Activated T-cell treated with anti-CD3 and anti-CD28 coated beads for 4 hours (primary cell): ENCODE measurements around the gene RAB10.
"Not testable (repeated sequence)": the region's sequence is repeated elsewhere in the genome, so short reads cannot be mapped to it uniquely, and the experiment has no call there.

Source experiments
- DNase-seq: peaks from one replicate; pipeline ENCODE4 v3.0.0-alpha.2; 2020

The RAB10 gene

DNA sequence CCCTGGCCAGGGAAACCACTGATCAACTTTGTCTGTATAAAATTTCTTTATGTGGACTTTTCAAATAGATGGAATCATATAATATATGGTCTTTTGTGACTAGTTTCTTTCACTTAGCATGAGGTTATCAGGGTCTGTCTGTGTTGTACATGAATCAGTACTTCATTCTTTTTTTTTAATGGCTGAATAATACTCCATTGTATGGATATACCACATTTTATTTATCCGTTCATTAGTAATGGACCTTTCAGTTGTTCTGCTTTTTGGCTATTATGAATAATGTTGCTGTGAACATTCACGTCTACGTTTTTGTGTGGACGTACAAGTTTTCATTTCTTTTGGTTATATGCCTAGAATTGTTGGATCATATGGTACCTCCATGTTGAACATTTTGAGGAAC is 69.9 kb downstream of the RAB10 start:
- no peak for DNase-seq

- not testable (repeated sequence) for DNase-seq
Observed at GRCh38 chr2:26108701-26109100, 74.8 kb downstream of the RAB10 start.

DNA sequence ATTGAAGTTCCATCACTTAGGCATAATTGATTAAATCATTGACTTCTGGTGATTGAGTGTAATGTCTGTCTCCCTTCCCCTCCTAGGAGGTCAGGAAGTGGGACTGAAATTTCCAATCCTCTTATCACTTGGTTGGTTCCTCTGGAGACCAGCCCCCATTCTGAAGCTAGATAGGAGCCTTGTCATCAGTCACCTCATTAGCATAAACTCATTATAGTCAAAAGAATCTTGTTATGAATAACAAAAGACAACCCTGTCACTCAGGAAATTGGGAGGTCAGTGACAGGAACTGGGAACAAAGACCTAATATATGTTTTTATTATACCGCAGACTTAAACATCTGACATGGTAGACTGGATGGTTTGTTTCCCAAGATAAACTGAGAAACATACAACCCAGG is 78.3 kb downstream of the RAB10 start:
- no peak for DNase-seq

GRCh38 chr2:26114151-26114550 is 80.3 kb downstream of the RAB10 start:
- DNase-seq: no peak

DNA sequence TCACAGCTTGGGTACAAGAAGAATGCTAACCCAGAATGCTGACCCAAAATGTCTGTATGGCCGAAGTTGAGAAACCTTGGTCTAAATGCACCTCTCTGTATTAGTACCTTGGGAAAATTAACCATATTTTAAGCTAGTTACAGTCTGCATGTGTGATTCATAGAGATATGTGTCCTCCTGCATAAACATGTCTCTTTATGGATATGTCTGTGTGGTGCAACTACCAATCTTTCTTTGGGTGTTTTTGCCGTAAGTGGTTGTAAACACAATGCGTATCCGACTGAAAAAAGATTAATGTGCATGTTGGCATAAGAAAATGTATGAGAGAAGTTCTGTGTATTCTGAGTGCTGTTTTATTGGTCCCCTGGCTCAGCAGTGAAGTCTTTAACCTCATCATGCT is 84.8 kb downstream of the RAB10 start:
- DNase-seq: no peak

DNA sequence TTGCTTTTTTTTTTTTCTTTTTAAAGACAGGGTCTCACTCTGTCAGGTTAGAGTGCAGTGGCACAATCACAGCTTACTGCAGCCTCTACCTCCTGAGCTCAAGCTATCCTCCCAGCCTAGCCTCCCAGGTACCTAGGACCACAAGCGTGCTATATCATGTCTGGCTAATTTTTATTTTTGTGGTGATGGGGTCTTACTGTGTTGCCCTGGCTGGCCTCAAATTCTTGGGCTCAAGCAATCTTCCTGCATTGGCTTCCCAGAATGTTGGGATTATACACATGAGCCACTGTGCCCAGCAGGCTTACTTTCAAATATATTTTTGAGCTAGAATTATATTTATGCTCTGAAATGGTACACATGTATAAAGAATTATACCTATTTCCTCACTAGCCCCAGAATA is 85.6 kb downstream of the RAB10 start:
- DNase-seq: no peak

- no peak for DNase-seq
Observed at GRCh38 chr2:26122630-26123029, 88.7 kb downstream of the RAB10 start.

GRCh38 chr2:26123426-26123825 is 89.5 kb downstream of the RAB10 start:
- no peak for DNase-seq

DNA sequence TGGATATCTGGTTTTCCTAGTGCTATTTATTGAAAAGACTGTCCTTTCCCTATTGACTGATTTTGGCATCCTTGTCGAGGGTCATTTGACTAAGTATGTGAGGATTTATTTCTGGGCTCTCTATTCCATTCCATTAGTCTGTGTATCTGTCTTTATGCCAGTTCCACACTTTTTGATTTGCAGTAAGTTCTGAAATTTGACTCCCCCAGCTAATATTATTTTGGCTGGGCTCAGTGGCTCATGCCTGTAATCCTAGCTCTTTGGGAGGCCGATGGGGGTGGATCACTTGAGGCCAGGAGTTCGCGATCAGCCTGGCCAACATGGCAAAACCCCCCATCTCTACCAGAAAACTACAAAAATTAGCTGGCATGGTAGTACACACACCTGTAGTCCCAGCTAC is 92.2 kb downstream of the RAB10 start:
- no peak for DNase-seq

GRCh38 chr2:26128176-26128575 is 94.3 kb downstream of the RAB10 start:
- no peak for DNase-seq

- DNase-seq: no peak
Observed at GRCh38 chr2:26130763-26131162, 96.9 kb downstream of the RAB10 start.

DNA sequence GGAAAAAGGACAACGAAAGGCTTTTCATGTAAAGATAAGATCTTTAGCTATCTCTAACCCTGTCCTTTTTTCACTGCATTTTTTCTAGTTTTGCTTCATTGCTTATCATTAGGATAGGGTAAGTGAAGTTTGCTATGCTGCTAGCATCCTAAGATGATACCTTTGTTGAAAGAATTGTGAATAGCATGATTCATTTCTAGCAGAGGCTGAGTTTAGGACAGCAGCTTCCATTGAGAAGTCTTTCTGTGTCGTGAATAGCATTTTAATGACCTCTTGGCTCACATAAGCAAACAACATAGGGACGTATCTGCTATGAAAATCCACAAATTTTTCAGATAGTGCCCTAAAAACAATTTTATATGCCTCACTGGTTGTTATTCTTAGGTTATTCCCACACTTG is 102.6 kb downstream of the RAB10 start:
- DNase-seq: no peak

GRCh38 chr2:26139269-26140183 is 105.6 kb downstream of the RAB10 start:
- DNase-seq: no peak

DNA sequence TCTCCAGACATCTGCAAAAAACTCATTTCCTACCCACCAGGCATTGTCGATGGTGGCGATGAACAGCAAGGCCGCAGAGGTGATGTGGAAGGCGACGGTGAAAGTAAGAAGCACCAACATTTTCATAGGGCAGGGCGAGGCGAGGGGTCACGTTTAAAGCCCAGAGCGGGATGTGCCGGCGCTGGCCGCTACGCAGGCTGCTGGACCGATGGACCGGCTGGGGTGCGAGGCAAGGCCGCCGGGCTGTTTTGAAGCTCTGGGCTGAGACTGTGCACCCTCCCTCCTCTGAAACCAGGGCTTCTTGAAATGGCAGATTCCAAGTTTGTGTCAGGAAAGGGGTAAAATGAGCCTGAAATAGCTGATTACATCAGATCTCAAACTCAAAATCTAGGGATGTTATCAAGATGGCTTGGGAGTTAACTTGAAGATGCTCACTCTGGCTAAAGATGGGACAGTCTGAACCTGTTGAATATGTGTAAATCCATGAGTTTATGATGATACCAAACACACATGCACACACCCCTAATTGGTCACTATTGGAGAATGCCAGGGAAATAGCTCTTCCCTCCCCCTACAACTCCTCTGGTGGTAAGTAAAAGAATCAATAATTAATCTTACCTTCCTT is 107.4 kb downstream of the RAB10 start:
- DNase-seq: no peak

DNA sequence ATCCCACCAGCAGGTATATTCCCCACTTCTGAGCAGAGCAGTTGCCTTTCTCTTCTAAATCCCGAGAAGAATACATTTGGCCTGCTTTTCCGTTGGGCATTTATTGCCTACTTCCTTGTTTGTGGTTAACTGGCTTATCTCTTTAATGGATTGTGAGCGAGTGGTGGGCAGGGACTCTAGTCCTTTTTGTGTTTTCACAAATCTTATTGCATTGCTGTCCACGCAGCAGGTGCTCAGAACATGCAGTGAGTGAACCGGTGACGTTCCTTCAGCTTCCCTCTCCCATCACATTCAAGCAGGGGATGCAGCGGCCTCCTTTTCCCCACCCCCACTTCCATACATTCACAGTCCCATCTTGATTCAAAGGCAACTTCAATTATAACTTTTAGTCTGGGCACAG is 110.1 kb downstream of the RAB10 start:
- no peak for DNase-seq

DNA sequence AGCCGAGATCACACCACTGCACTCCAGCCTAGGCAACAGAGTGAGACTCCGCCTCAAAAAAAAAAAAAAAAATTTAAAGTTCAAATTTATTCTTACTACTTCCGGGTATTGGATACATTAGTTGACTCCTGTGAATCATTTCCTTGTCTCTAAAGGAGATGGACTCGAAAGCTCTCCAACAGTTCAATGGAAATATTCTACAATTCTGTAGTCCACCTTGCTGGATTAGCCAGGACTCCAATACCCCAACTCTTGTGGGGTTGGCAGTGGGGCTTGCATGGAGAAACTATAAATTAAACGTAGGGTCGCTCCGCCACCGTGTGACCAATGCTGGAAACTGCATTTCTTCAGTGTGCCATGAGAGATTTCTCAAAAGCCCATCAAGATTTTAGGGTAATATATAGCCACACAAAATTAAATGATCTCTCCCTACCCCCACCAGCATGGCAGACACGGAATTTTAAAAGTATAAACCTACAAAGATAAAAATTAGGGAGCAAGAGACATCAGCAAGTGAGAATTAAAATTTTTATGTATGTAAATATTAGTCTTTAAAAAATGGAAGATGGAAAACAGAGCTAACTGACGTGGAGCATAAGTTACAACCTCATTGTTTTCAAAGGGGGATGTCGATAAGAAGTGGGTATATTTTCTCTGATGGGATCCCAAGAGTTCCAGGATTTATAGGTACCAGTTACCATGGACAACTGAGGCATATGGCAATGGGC is 111.2 kb downstream of the RAB10 start:
- DNase-seq: peak; percentile 48

DNA sequence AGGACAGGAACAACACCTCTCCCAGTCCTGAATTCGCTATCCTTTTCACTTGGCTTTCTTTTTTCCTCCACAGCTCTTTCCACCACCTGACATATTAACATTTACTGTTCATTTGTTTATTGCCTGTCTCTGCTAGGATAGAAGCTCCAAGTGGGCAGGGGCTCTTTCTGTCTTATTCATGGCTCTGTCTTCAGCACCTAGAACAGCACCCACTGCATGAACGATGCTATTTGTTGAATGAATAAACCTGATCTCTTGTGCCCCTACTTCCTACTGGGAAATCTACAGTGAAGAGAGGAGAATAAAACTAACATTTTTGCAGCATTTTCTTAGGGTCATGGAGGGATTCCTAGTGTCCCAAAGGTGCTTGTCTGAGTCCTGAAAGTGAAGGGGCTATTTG is 114.6 kb downstream of the RAB10 start:
- no peak for DNase-seq

- DNase-seq: no peak
Observed at GRCh38 chr2:26150243-26150642, 116.4 kb downstream of the RAB10 start.

GRCh38 chr2:26157580-26157979 is 123.7 kb downstream of the RAB10 start:
- no peak for DNase-seq

- DNase-seq: no peak
Observed at GRCh38 chr2:26161926-26162325, 128.0 kb downstream of the RAB10 start.

DNA sequence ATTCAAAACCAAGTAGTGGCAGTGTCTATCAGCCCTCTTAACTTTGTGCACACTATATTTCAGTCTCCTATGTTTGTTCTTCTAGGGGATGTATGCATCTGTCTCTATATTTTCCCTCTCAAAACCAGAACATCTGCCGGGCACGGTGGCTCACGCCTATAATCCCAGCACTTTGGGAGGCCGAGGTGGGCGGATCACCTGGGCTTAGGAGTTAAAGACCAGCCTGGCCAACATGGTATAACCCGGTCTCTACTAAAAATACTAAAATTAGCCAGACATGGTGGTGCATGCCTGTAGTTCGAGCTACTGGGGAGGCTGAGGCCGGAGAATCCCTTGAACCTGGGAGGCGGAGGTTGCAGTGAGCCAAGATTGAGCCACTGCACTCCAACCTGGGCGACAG is 129.1 kb downstream of the RAB10 start:
- no peak for DNase-seq

- DNase-seq: no peak
Observed at GRCh38 chr2:26164231-26164630, 130.3 kb downstream of the RAB10 start.

DNA sequence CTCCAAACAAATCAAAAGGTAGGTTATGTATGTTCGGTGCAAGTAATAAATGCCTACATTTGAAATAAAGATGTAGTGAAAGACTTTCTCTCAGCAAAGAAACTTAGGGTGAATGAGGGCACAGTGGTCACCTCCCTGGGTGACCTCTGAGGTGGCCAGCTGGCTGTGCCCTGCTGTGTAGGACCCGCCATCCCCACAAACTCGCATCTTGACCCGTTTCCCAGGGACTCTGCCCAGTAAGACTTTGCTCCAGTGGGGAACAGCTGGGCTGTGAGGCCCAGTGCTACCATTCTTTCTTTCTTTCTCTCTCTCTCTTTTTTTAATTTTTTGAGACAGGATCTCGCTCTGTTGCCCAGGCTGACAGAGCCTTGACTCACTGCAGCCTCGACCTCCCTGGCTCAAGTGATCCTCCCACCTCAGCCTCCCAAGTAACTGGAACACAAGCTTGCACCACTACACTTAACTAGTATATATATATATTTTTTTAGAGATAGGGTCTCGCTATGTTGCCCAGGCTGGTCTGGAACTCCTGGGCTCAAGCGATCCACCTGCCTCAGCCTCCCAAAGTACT is 130.8 kb downstream of the RAB10 start:
- DNase-seq: no peak

- no peak for DNase-seq
Observed at GRCh38 chr2:26165403-26165802, 131.5 kb downstream of the RAB10 start.
